GM18498 (cell line): ENCODE measurements around the gene BAX.

Experiments used
- ATAC-seq: cut with Tn5 transposase; IDR thresholded peaks from one replicate; pipeline ENCODE4 v1.9.1; 2021; ENCODE audit warnings: mild to moderate bottlenecking, moderate library complexity; ENCODE audit not compliant: unreplicated experiment

Gene BAX

GRCh38 chr19:48982280-48982679, 27.6 kb downstream of the BAX start:
- ATAC-seq: no peak

DNA sequence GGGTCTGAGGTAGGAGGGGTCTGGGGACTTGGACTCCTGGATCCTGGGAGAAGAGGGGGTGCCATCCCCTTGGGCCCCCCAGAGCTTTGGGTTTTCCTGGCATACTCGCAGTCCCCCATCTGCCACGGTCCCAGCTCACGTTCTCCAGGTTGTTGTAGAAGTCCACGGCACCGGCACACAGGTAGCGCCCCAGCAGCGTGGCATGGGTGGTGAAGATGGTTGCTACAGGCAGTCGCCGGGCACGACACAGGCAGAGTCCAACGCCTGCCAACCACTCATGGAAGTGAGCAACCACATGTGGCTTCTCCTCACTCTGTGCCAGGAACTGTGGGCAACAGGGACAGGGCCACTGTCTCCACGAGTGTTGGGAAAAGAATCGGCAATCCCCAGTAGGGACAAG, 31.0 kb downstream of the BAX start:
- no peak for ATAC-seq

GRCh38 chr19:48986211-48986610, 31.5 kb downstream of the BAX start:
- ATAC-seq: no peak

- no peak for ATAC-seq
These were observed 32.6 kb downstream of the BAX start for GRCh38 chr19:48987323-48987722.

GRCh38 chr19:48988286-48988685, 33.6 kb downstream of the BAX start:
- ATAC-seq: no peak

DNA sequence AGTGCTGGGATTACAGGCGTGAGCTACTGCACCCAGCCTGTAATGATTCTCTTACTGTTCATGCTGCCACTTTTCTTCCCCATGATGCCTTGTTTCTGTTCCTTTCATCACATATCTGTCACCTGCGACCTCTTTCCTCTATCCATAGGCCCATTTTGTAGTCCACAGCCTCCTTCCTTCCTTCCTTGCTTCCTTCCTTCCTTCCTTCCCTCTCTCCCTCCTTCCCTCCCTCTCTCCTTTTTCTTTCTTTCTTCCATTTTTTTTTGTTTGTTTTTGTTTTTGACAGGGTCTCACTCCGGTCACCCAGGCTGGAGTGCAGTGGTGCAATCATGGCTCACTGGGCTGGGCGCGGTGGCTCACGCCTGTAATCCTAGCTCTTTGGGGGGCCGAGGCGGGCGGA, 34.2 kb downstream of the BAX start:
- ATAC-seq: no peak

- ATAC-seq: no peak
These were observed 35.1 kb downstream of the BAX start for GRCh38 chr19:48989701-48990291.

DNA sequence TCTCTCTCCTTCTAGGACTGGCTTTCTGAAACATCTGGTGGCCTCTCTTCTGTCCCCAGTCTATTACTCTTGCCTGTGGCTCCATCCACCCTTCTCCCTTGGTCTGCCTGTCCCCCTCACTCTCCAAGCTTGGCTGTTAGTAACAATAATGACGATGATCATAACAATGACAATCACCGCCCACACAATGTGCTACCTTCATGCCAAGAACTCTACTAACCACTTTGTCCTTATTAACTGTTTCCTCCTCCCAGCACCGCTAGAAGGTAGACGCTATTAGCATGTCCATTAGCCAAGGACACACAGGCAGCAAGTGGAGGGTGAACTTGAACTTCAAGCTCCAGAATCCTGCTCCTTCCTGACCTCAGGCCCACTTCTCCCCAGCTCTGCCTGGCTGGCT, 35.7 kb downstream of the BAX start:
- no peak for ATAC-seq

DNA sequence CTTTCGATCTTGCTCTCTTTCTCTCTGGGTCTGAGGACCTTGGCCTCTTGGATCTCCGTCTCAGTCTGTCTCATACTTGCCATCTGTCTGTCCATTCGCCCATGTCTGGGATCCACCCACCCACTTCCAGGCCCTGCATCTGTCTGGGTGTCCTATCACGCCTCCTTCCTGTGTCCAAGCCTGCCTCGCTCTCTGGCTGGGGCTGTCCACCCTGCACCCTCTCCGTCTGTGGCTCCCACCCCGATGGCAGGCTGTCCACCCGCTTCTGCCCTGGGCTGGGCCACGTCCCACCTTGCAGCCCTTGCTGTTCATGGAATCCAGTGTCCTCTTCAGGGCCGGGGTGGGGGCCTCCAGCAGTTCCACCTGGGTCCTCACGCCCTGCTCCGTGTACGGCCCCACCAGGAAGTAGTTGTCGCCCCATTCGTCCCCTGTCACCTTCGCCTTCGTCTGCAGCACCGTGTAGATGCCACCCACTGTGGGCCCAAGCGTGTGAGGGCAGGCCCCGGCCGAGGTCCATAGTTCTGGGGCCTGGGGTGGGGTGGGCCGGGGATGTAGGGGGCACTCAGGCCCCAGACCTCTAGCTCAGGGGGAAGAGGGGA, 36.4 kb downstream of the BAX start:
- no peak for ATAC-seq

- no peak for ATAC-seq
These were observed 37.4 kb downstream of the BAX start for GRCh38 chr19:48991873-48992580.

- ATAC-seq: peak; percentile 4
These were observed 38.0 kb downstream of the BAX start for GRCh38 chr19:48992581-48993174.

DNA sequence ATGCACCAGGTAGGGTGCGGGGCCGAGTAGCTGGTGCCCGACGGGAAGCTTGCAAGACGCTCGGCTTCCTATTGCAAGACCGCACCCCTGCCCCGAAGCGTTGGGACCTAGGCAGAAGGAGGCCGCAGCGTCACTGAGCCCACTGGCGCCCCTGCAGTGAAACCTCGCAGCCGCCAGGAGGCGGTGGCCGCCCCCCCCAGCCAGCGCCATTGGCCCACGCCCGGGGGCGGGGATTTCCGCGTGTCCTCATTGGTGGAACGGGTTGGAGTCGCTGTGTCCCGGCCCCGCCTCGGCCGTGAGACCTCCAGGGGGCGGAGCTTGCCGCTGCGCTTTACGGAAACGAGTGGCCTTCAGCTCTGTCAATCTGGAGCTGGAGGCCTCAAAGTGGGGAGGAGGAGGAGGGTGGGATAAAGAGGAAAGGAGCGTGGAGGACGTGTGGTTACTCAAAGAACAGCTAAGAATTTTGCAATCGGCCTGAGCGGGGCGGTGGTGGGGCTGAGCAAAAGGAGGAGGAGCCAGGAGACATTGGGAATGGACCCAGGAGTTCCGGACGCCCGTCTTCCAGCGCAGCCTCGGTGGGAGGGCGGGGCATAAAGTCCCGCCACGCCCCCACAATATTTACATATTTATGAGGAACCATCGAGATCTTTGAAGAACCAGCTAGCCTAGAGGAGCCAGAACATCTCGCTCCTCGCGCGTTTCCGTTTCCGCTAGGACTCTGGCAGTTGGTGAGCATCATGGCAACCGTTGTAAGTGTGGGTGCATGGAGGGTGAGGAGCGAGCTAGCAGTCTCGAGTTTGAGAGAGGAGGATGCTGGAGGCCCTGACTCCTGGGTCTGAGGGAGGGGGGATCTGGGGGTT, 38.7 kb downstream of the BAX start, which contains the start of the genes GYS1 and RUVBL2:
TSS of gene GYS1 (minus strand) at position 135 of the 860 bp plus-strand sequence. CDS start 197 bp downstream, outside the sequence.
TSS of gene RUVBL2 (plus strand) at position 713 of the 860 bp plus-strand sequence. CDS start at position 738, 25 bp downstream.
- peak; percentile 85 for ATAC-seq

- no peak for ATAC-seq
These were observed 39.3 kb downstream of the BAX start for GRCh38 chr19:48994035-48994386.

DNA sequence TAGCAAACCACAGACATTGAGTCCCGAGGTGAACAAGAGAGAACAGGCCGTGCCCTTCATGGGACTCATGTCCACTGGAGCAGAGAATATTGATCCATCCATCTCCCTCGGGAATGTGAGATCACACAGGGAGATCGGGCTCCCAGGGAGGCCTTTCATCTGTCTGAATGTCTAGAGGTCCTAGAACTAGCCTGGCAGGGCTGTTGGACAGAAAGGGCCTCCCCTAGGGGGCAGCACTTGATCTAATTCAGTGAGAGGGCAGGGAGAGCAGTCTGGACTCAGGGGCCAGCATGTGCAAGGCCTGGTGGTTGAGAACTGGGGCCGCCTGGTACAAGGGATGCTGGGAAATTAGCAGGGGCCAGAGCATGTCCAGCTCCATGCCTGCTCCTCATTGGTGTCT, 43.3 kb downstream of the BAX start:
- no peak for ATAC-seq

GRCh38 chr19:48999481-49000325, 45.0 kb downstream of the BAX start:
- ATAC-seq: no peak

DNA sequence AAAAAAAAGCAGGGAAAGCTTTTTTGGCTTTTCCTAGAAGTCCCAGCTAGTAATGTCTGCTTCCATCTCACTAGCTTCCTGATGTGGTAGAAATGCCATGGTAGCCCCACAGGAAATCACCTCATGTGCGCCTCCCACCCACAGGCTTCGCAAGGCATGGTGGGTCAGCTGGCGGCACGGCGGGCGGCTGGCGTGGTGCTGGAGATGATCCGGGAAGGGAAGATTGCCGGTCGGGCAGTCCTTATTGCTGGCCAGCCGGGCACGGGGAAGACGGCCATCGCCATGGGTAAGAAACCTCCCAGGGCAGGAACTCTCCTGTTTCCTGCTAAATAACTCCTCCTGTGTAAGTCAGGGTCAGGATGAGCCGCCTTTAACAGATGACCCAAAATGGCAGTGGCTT, 49.5 kb downstream of the BAX start:
- no peak for ATAC-seq

GRCh38 chr19:49004964-49005614, 50.4 kb downstream of the BAX start:
- ATAC-seq: no peak

GRCh38 chr19:49006905-49007304, 52.2 kb downstream of the BAX start:
- no peak for ATAC-seq

DNA sequence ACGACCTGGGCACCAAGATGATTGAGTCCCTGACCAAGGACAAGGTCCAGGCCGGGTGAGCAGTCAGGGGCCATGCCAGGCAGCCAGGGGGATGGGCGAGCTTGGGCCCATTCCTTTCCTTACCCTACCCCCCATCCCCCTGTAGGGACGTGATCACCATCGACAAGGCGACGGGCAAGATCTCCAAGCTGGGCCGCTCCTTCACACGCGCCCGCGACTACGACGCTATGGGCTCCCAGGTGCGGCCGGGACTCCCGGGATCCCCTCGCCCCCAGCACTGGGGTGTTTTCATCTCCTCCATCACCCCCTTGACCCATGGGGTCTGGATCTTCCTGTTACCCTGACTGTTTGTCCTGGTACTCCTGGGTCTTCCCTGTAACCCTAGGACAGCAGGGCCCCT, 55.2 kb downstream of the BAX start:
- ATAC-seq: no peak

- no peak for ATAC-seq
These were observed 55.8 kb downstream of the BAX start for GRCh38 chr19:49010453-49010852.
